ENCODE data around the gene FBXL17.

GRCh38 chr5:108024986-108025385 lies 356.9 kb downstream of the FBXL17 start:
- TF ChIP-seq, protein P1, sequence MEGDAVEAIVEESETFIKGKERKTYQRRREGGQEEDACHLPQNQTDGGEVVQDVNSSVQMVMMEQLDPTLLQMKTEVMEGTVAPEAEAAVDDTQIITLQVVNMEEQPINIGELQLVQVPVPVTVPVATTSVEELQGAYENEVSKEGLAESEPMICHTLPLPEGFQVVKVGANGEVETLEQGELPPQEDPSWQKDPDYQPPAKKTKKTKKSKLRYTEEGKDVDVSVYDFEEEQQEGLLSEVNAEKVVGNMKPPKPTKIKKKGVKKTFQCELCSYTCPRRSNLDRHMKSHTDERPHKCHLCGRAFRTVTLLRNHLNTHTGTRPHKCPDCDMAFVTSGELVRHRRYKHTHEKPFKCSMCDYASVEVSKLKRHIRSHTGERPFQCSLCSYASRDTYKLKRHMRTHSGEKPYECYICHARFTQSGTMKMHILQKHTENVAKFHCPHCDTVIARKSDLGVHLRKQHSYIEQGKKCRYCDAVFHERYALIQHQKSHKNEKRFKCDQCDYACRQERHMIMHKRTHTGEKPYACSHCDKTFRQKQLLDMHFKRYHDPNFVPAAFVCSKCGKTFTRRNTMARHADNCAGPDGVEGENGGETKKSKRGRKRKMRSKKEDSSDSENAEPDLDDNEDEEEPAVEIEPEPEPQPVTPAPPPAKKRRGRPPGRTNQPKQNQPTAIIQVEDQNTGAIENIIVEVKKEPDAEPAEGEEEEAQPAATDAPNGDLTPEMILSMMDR (IDR thresholded peaks at IDR 0.05; ENCODE audit: low read depth, low read length, missing input control) = no peak
- TF ChIP-seq YY1 (IDR thresholded peaks at IDR 0.05) (no peak), MAX (IDR thresholded peaks at IDR 0.05) (no peak), EGR1 (IDR thresholded peaks at IDR 0.05; ENCODE audit: low read depth in 2 of 2) (no peak), ATF3 (IDR thresholded peaks at IDR 0.05) (no peak), TAF1 (conservative IDR thresholded peaks at IDR 0.05) (no peak)
- TF ChIP-seq, protein P2, sequence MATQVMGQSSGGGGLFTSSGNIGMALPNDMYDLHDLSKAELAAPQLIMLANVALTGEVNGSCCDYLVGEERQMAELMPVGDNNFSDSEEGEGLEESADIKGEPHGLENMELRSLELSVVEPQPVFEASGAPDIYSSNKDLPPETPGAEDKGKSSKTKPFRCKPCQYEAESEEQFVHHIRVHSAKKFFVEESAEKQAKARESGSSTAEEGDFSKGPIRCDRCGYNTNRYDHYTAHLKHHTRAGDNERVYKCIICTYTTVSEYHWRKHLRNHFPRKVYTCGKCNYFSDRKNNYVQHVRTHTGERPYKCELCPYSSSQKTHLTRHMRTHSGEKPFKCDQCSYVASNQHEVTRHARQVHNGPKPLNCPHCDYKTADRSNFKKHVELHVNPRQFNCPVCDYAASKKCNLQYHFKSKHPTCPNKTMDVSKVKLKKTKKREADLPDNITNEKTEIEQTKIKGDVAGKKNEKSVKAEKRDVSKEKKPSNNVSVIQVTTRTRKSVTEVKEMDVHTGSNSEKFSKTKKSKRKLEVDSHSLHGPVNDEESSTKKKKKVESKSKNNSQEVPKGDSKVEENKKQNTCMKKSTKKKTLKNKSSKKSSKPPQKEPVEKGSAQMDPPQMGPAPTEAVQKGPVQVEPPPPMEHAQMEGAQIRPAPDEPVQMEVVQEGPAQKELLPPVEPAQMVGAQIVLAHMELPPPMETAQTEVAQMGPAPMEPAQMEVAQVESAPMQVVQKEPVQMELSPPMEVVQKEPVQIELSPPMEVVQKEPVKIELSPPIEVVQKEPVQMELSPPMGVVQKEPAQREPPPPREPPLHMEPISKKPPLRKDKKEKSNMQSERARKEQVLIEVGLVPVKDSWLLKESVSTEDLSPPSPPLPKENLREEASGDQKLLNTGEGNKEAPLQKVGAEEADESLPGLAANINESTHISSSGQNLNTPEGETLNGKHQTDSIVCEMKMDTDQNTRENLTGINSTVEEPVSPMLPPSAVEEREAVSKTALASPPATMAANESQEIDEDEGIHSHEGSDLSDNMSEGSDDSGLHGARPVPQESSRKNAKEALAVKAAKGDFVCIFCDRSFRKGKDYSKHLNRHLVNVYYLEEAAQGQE (IDR thresholded peaks at IDR 0.05) = no peak

Data from liver (tissue), 3 donors.